ENCODE results near the gene IL1A. TPM values are rescaled to one million over a fixed set of nuclear protein-coding genes. Genes with fewer than 3 reads are reported as not detected.

IL1A gene
- total and polyA plus RNA-seq, 9 of the 15 experiments (the other 6 are each of a cell fraction or from before 2014, with no cell fraction given) = 0.03 to 0.27 (median 0.14) TPM; not detected in 2

DNA sequence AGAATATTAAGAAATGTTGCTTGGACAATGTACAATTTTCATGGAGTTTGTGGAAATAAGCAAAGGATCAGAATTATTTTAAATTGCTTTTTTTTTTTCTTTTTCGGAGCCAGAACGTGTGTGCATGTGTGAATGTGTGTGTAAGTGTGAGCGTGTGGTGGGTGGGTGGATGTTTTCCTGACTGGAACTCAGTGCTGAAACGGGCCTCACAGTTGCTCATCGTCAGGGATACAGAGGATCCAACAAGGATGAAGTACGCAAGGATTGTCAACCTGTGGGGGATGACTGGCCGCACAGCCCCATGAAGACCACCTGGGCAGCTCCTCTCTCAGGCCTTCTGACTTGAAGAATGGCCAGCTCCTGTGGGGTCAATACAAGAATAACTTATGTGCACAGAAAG is 34.8 kb upstream of the IL1A start:
- Histone ChIP-seq H3K9me3 (replicated peaks; ENCODE audit: control insufficient read depth, insufficient read depth, low read depth, low read length) (no peaks in the 10 kb centered on the region), H3K27me3 (ENCODE audit: control insufficient read depth in 2 of 2, insufficient read depth in 2 of 2, low read length in 2 of 2) (peaks cover 0 to 3% of the 10 kb centered on the region in 2 experiments; a peak in 1 of 5 replicates), H3K4me1 (replicated peaks in 1 of 2; ENCODE audit: control insufficient read depth in 2 of 2, insufficient read depth in 2 of 2, low read length in 2 of 2) (peaks cover 1 to 4% of the 10 kb centered on the region in 2 experiments; a peak in 2 of 5 replicates), H3K4me3 (no peak overlapping the region), H3K27ac (ENCODE audit: extremely low read depth, low read depth, low read length) (no peak overlapping the region), H3K36me3 (ENCODE audit: control insufficient read depth, insufficient read depth, low read length) (no peaks in the 10 kb centered on the region), H2AFZ (ENCODE audit: low read depth, low read length) (no peak overlapping the region), H3K4me2 (ENCODE audit: insufficient read depth, low read length) (no peak overlapping the region), H4K20me1 (replicated peaks; ENCODE audit: control insufficient read depth, insufficient read depth, low read length) (no peaks in the 10 kb centered on the region), H3K9ac (ENCODE audit: insufficient read depth in 1 of 2, low read depth in 2 of 2, low read length in 2 of 2) (no peak overlapping the region), H3K79me2 (ENCODE audit: control insufficient read depth, insufficient read depth, low read length) (no peaks in the 10 kb centered on the region), H3K9me1 (ENCODE audit: control insufficient read depth, insufficient read depth, low read length) (no peaks in the 10 kb centered on the region)
- DNase-seq (ENCODE audit: extremely low read depth in 1 of 4, low spot score in 3 of 4) (no peak), ATAC-seq (no peak), FAIRE-seq (no peak)
- CTCF ChIA-PET (ENCODE audit: low intra/inter-chr PET ratio) = no interaction called here
- in situ Hi-C loops (cut with MboI) (no loop called here), intact Hi-C loops (cut with micrococcal nuclease) (no loop called here)
- 48% methylated on average over 7 of the region's 7 CpGs for WGBS (ENCODE audit: insufficient coverage, low coverage, missing lambda C conversion rate)
- TF ChIP-seq ZNF717 (CRISPR knock-in tag; IDR thresholded peaks at IDR 0.05) = no peak
- no peak for TF ChIP-seq STAT5B (CRISPR knock-in tag; IDR thresholded peaks at IDR 0.05)
- TF ChIP-seq PHTF2 (CRISPR knock-in tag; IDR thresholded peaks at IDR 0.05) = no peak
- no peak for TF ChIP-seq CLOCK (CRISPR knock-in tag; IDR thresholded peaks at IDR 0.05; ENCODE audit: borderline replicate concordance)
- TF ChIP-seq ZBTB5 (IDR thresholded peaks at IDR 0.05) = no peak
- TF ChIP-seq ETS2 (tag; IDR thresholded peaks at IDR 0.05; ENCODE audit: borderline replicate concordance, poor library complexity, severe bottlenecking) = no peak
- TF ChIP-seq CXXC5 (CRISPR knock-in tag; IDR thresholded peaks at IDR 0.05) = no peak
- no peak for TF ChIP-seq RBM14 (IDR thresholded peaks at IDR 0.05; ENCODE audit: borderline replicate concordance, insufficient read depth, low read depth, low read length)
- no peak for TF ChIP-seq CBX8 (IDR thresholded peaks at IDR 0.05; ENCODE audit: borderline replicate concordance, extremely low read depth, low read depth, low read length, poor library complexity, severe bottlenecking)
- POLR2A ChIA-PET = interaction anchor here (0.5 to 0.9 kb wide), 3 partner anchors 11 to 31 kb away, joined by 3 to 4 read pairs (median 3); no protein-coding TSS in a partner anchor
- no TSS peak for BruUV-seq (replicated peaks)

Data from K562 (cell line).